ACC112 (cell line): ENCODE results near the gene LRP1B.

Experiments
- H2AFZ ChIP-seq: fragments of 200-600 bp; sonication (generic); one replicate; pipeline ENCODE4 v1.6.0; 2017; ENCODE audit warnings: antibody characterized with exemption, low read length; ENCODE audit not compliant: unreplicated experiment
- H3K27ac ChIP-seq: fragments of 200-600 bp; sonication (generic); 2 replicates; pipeline ENCODE4 v1.5.1; 2014; ENCODE audit warnings: low read depth, mild to moderate bottlenecking, antibody characterized with exemption, low read length, moderate library complexity
- H3K27me3 ChIP-seq: fragments of 200-600 bp; sonication (generic); 2 replicates; pipeline ENCODE4 v1.6.1; 2014; ENCODE audit warnings: mild to moderate bottlenecking, antibody characterized with exemption, low read length, moderate library complexity, mixed read lengths; ENCODE audit not compliant: insufficient read depth
- H3K36me3 ChIP-seq: fragments of 200-600 bp; sonication (generic); 2 replicates; pipeline ENCODE4 v1.6.1; 2016; ENCODE audit warnings: mild to moderate bottlenecking, antibody characterized with exemption, low read length, moderate library complexity, mixed read lengths; ENCODE audit not compliant: insufficient read depth
- H3K4me1 ChIP-seq: fragments of 200-600 bp; sonication (generic); one replicate; pipeline ENCODE4 v1.6.1; 2016; ENCODE audit warnings: low read length, mixed read lengths; ENCODE audit not compliant: insufficient read depth, unreplicated experiment, control insufficient read depth
- H3K4me3 ChIP-seq: fragments of 200-600 bp; sonication (generic); 2 replicates; pipeline ENCODE4 v1.5.1; 2014; ENCODE audit warnings: mild to moderate bottlenecking, low read depth, low read length
- H3K79me2 ChIP-seq: fragments of 200-600 bp; sonication (generic); one replicate; pipeline ENCODE4 v1.6.0; 2016; ENCODE audit warnings: low read length; ENCODE audit not compliant: control insufficient read depth, unreplicated experiment, insufficient read depth

Gene LRP1B

GRCh38 chr2:141699573-141699972, 431.2 kb downstream of the LRP1B start:
- no peaks in the 10 kb centered on the region for H3K4me1 ChIP-seq
- no peak overlapping the region for H3K4me3 ChIP-seq
- no peak overlapping the region for H2AFZ ChIP-seq
- no peaks in the 10 kb centered on the region for H3K36me3 ChIP-seq
- H3K79me2 ChIP-seq: no peaks in the 10 kb centered on the region
- no peak overlapping the region for H3K27ac ChIP-seq
- no peaks in the 10 kb centered on the region for H3K27me3 ChIP-seq

- H3K79me2 ChIP-seq: no peaks in the 10 kb centered on the region
- no peak overlapping the region for H2AFZ ChIP-seq
- H3K4me1 ChIP-seq: no peaks in the 10 kb centered on the region
- H3K4me3 ChIP-seq: no peak overlapping the region
- no peak overlapping the region for H3K27ac ChIP-seq
- no peaks in the 10 kb centered on the region for H3K36me3 ChIP-seq
- H3K27me3 ChIP-seq: no peaks in the 10 kb centered on the region
Observed at GRCh38 chr2:141698500-141698899, 432.3 kb downstream of the LRP1B start.

GRCh38 chr2:141697035-141697434, 433.8 kb downstream of the LRP1B start:
- no peaks in the 10 kb centered on the region for H3K4me1 ChIP-seq
- H3K36me3 ChIP-seq: no peaks in the 10 kb centered on the region
- no peak overlapping the region for H3K27ac ChIP-seq
- H3K27me3 ChIP-seq: no peaks in the 10 kb centered on the region
- H3K79me2 ChIP-seq: no peaks in the 10 kb centered on the region
- no peak overlapping the region for H3K4me3 ChIP-seq
- H2AFZ ChIP-seq: no peak overlapping the region

GRCh38 chr2:141694180-141694579, 436.6 kb downstream of the LRP1B start:
- H3K36me3 ChIP-seq: no peaks in the 10 kb centered on the region
- H3K79me2 ChIP-seq: no peaks in the 10 kb centered on the region
- H3K27ac ChIP-seq: no peak overlapping the region
- no peaks in the 10 kb centered on the region for H3K4me1 ChIP-seq
- H3K27me3 ChIP-seq: no peaks in the 10 kb centered on the region
- H3K4me3 ChIP-seq: no peak overlapping the region
- H2AFZ ChIP-seq: no peak overlapping the region

GRCh38 chr2:141692829-141693228, 438.0 kb downstream of the LRP1B start:
- Histone ChIP-seq H3K36me3 (no peaks in the 10 kb centered on the region), H3K4me3 (no peak overlapping the region), H3K27me3 (no peaks in the 10 kb centered on the region), H2AFZ (no peak overlapping the region), H3K4me1 (no peaks in the 10 kb centered on the region), H3K79me2 (no peaks in the 10 kb centered on the region), H3K27ac (no peak overlapping the region)

- Histone ChIP-seq H3K27ac (no peak overlapping the region), H3K4me3 (no peak overlapping the region), H3K27me3 (no peaks in the 10 kb centered on the region), H3K79me2 (no peaks in the 10 kb centered on the region), H2AFZ (no peak overlapping the region), H3K36me3 (no peaks in the 10 kb centered on the region), H3K4me1 (no peaks in the 10 kb centered on the region)
Observed at GRCh38 chr2:141676139-141676538, 454.7 kb downstream of the LRP1B start.

GRCh38 chr2:141666191-141666590, 464.6 kb downstream of the LRP1B start:
- no peaks in the 10 kb centered on the region for H3K36me3 ChIP-seq
- H2AFZ ChIP-seq: no peak overlapping the region
- H3K27ac ChIP-seq: no peak overlapping the region
- no peaks in the 10 kb centered on the region for H3K79me2 ChIP-seq
- no peaks in the 10 kb centered on the region for H3K4me1 ChIP-seq
- H3K27me3 ChIP-seq: no peaks in the 10 kb centered on the region
- no peak overlapping the region for H3K4me3 ChIP-seq

- no peaks in the 10 kb centered on the region for H3K27me3 ChIP-seq
- H3K4me1 ChIP-seq: no peaks in the 10 kb centered on the region
- no peak overlapping the region for H2AFZ ChIP-seq
- H3K4me3 ChIP-seq: no peak overlapping the region
- no peak overlapping the region for H3K27ac ChIP-seq
- no peaks in the 10 kb centered on the region for H3K79me2 ChIP-seq
- H3K36me3 ChIP-seq: no peaks in the 10 kb centered on the region
Observed at GRCh38 chr2:141660232-141660631, 470.6 kb downstream of the LRP1B start.

- no peak overlapping the region for H3K4me3 ChIP-seq
- H2AFZ ChIP-seq: no peak overlapping the region
- no peak overlapping the region for H3K27ac ChIP-seq
- H3K36me3 ChIP-seq: no peaks in the 10 kb centered on the region
- no peaks in the 10 kb centered on the region for H3K79me2 ChIP-seq
- H3K4me1 ChIP-seq: no peaks in the 10 kb centered on the region
- no peaks in the 10 kb centered on the region for H3K27me3 ChIP-seq
Observed at GRCh38 chr2:141654311-141654710, 476.5 kb downstream of the LRP1B start.

- no peak overlapping the region for H3K27ac ChIP-seq
- no peaks in the 10 kb centered on the region for H3K4me1 ChIP-seq
- H3K79me2 ChIP-seq: no peaks in the 10 kb centered on the region
- no peaks in the 10 kb centered on the region for H3K27me3 ChIP-seq
- no peak overlapping the region for H3K4me3 ChIP-seq
- H2AFZ ChIP-seq: no peak overlapping the region
- H3K36me3 ChIP-seq: no peaks in the 10 kb centered on the region
Observed at GRCh38 chr2:141653184-141653583, 477.6 kb downstream of the LRP1B start.

- no peaks in the 10 kb centered on the region for H3K27me3 ChIP-seq
- H3K4me3 ChIP-seq: no peak overlapping the region
- H3K27ac ChIP-seq: no peak overlapping the region
- H3K79me2 ChIP-seq: no peaks in the 10 kb centered on the region
- H3K36me3 ChIP-seq: no peaks in the 10 kb centered on the region
- no peaks in the 10 kb centered on the region for H3K4me1 ChIP-seq
- H2AFZ ChIP-seq: no peak overlapping the region
Observed at GRCh38 chr2:141652308-141652707, 478.5 kb downstream of the LRP1B start.
